ENCODE results near the gene RNASEH2A. TPM values are rescaled to one million over a fixed set of nuclear protein-coding genes. Genes with fewer than 3 reads are reported as not detected.

The RNASEH2A gene
- total RNA-seq, 3 donors from 2014 or later (not counting 1 experiment from before 2014, with no cell fraction given), result 6.6 to 8.7 (median 7.4) TPM

DNA sequence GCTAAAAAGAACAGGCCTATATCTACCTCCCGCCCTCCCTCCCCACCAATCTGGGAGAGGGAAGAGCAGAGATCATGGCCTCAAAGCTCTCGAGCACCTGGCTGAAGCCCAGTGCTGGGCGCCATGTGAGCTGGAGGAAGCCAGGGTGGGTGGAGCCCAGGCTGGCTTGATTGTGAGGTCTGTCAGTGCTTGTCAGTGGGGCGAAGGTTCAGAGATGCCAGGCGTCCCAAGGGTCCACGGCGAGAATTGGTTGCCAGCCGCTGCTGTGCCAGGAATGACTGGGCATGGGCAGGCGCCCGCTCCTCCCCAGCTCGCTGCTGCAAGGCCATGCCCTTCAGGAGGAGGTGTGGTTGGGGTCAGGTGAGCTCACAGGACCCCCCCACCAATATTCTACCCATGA is 43.3 kb upstream of the RNASEH2A start:
- H3K27ac Mint-ChIP-seq, result no peak overlapping the region
- H3K27ac ChIP-seq (ENCODE audit: low read length), result no peak overlapping the region
- H3K4me1 Mint-ChIP-seq, result peaks cover 0 to 11% of the 10 kb centered on the region in 2 donors
- no peaks in the 10 kb centered on the region for H3K27me3 ChIP-seq (ENCODE audit: control insufficient read depth, insufficient read depth, low read length)
- peaks cover 0 to 3% of the 10 kb centered on the region in 2 donors for H3K27me3 Mint-ChIP-seq (ENCODE audit: low read depth in 2 of 2)
- no peak overlapping the region for H3K4me3 Mint-ChIP-seq
- no peaks in the 10 kb centered on the region for H3K36me3 ChIP-seq (ENCODE audit: control insufficient read depth, insufficient read depth, low read length)
- ATAC-seq, result no peak
- DNase-seq, result no peak
- no peaks in the 10 kb centered on the region for H3K9me3 Mint-ChIP-seq
- WGBS (ENCODE audit: insufficient coverage), result over 99% methylated on average over 11 of the region's 11 CpGs
- H3K9me3 ChIP-seq (ENCODE audit: control insufficient read depth, insufficient read depth, low read length), result no peaks in the 10 kb centered on the region
- intact Hi-C loops (cut with micrococcal nuclease), result no loop called here
- TF ChIP-seq, protein P1, sequence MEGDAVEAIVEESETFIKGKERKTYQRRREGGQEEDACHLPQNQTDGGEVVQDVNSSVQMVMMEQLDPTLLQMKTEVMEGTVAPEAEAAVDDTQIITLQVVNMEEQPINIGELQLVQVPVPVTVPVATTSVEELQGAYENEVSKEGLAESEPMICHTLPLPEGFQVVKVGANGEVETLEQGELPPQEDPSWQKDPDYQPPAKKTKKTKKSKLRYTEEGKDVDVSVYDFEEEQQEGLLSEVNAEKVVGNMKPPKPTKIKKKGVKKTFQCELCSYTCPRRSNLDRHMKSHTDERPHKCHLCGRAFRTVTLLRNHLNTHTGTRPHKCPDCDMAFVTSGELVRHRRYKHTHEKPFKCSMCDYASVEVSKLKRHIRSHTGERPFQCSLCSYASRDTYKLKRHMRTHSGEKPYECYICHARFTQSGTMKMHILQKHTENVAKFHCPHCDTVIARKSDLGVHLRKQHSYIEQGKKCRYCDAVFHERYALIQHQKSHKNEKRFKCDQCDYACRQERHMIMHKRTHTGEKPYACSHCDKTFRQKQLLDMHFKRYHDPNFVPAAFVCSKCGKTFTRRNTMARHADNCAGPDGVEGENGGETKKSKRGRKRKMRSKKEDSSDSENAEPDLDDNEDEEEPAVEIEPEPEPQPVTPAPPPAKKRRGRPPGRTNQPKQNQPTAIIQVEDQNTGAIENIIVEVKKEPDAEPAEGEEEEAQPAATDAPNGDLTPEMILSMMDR (IDR thresholded peaks at IDR 0.05), result no peak
- H3K36me3 Mint-ChIP-seq, result no peaks in the 10 kb centered on the region
- H3K4me1 ChIP-seq (ENCODE audit: control insufficient read depth, insufficient read depth, low read length), result peaks cover 6% of the 10 kb centered on the region
- no peak overlapping the region for H3K4me3 ChIP-seq (ENCODE audit: low read length)

DNA sequence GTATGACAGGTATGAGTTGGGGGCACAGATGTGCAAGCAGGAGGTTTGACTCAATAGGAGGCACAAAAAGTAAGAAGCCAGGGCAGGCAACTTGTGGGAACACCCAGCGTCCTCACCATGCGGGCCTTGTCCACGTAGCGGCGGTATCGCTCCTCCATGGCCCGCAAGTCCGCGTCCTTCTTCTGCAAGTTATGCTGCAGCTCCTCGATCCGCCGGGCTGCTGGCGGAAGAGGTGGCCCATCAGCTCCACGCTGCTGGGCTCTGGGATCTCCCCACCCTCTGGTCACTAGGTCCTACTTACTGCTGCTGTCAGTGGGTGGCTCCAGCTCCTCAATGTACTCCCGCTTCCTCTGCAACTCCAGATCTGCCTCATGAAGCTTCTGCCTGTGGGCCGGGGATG is 41.7 kb upstream of the RNASEH2A start:
- H3K9me3 Mint-ChIP-seq, result no peaks in the 10 kb centered on the region
- H3K27me3 Mint-ChIP-seq (ENCODE audit: low read depth in 2 of 2), result no peaks in the 10 kb centered on the region
- intact Hi-C loops (cut with micrococcal nuclease), result no loop called here
- no peaks in the 10 kb centered on the region for H3K9me3 ChIP-seq (ENCODE audit: control insufficient read depth, insufficient read depth, low read length)
- peaks cover 0 to 11% of the 10 kb centered on the region in 2 donors for H3K4me1 Mint-ChIP-seq
- DNase-seq, result no peak
- 98% methylated on average over 16 of the region's 16 CpGs for WGBS (ENCODE audit: insufficient coverage)
- no peak overlapping the region for H3K4me3 Mint-ChIP-seq
- peaks cover 6% of the 10 kb centered on the region for H3K4me1 ChIP-seq (ENCODE audit: control insufficient read depth, insufficient read depth, low read length)
- no peaks in the 10 kb centered on the region for H3K27me3 ChIP-seq (ENCODE audit: control insufficient read depth, insufficient read depth, low read length)
- no peaks in the 10 kb centered on the region for H3K36me3 Mint-ChIP-seq
- no peak overlapping the region for H3K27ac Mint-ChIP-seq
- no peak overlapping the region for H3K4me3 ChIP-seq (ENCODE audit: low read length)
- ATAC-seq, result no peak
- H3K27ac ChIP-seq (ENCODE audit: low read length), result no peak overlapping the region
- no peaks in the 10 kb centered on the region for H3K36me3 ChIP-seq (ENCODE audit: control insufficient read depth, insufficient read depth, low read length)
- TF ChIP-seq, protein P1 (IDR thresholded peaks at IDR 0.05), result no peak

DNA sequence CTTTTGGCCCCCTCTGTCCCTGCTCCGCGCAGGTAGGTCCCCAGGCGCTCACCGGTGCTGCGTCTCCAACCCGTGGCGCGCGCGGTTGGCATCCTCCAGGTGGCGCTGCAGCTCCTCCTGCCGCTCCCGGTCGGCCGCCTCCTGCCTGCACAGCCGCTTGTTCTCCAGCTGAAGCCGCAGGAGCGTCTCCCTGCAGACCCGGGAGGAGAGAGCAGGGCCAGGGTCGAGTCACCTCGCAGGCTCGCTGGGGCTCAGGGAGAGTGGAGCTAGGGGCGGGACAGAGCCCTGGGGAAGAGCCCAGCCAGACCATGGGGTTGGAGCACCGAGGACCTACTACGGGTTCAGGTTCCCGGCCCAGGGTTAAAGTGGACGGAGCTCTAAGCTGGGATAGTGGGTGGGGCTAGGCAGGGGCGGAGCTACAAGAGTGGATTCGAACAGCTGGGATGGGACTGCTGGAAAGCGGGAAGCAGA is 40.3 kb upstream of the RNASEH2A start:
- WGBS (ENCODE audit: insufficient coverage), result 7% methylated on average over 30 of the region's 30 CpGs
- Histone ChIP-seq H3K27me3 (ENCODE audit: control insufficient read depth, insufficient read depth, low read length) (no peaks in the 10 kb centered on the region), H3K9me3 (ENCODE audit: control insufficient read depth, insufficient read depth, low read length) (no peaks in the 10 kb centered on the region), H3K27ac (ENCODE audit: low read length) (no peak overlapping the region), H3K36me3 (ENCODE audit: control insufficient read depth, insufficient read depth, low read length) (no peaks in the 10 kb centered on the region), H3K4me1 (ENCODE audit: control insufficient read depth, insufficient read depth, low read length) (peaks cover 6% of the 10 kb centered on the region), H3K4me3 (ENCODE audit: low read length) (no peak overlapping the region)
- Mint-ChIP-seq H3K9me3 (no peaks in the 10 kb centered on the region), H3K36me3 (no peaks in the 10 kb centered on the region), H3K27ac (no peak overlapping the region), H3K4me3 (no peak overlapping the region), H3K4me1 (peaks cover 0 to 6% of the 10 kb centered on the region in 2 donors), H3K27me3 (ENCODE audit: low read depth in 2 of 2) (no peaks in the 10 kb centered on the region)
- TF ChIP-seq, protein P1 (IDR thresholded peaks at IDR 0.05), result peak; percentile 92
- DNase-seq (peak; percentile 80 to 88), ATAC-seq (peak; percentile 80 to 98 (median 94))
- intact Hi-C loops (cut with micrococcal nuclease), result loop anchor here (1.0 kb wide), 2 partner anchors 30 to 81 kb away; no protein-coding TSS in a partner anchor

DNA sequence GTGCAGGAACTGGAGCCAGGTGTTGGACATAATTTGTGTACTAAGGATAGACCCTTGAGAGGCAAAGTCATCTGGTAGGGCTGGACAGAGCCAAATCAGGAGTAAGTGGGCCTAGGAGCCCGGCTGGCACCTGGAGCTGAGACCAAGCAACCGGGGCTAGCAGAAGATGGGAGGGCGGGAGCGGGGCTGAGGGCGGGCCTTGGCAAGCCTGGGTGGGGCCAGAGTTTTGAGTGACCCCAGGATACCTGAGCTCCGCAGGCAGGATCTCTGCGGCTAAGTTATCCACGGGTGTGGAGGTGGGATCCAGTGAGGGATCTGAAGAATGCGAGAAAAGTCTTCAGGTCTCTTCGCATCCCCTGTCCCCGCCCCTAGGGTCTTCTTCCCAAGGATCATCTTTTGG is 39.2 kb upstream of the RNASEH2A start:
- Mint-ChIP-seq H3K27me3 (ENCODE audit: low read depth in 2 of 2) (no peaks in the 10 kb centered on the region), H3K36me3 (no peaks in the 10 kb centered on the region), H3K4me3 (no peak overlapping the region), H3K9me3 (no peaks in the 10 kb centered on the region), H3K27ac (no peak overlapping the region), H3K4me1 (peaks cover 0 to 6% of the 10 kb centered on the region in 2 donors)
- intact Hi-C loops (cut with micrococcal nuclease), result no loop called here
- Histone ChIP-seq H3K9me3 (ENCODE audit: control insufficient read depth, insufficient read depth, low read length) (no peaks in the 10 kb centered on the region), H3K27me3 (ENCODE audit: control insufficient read depth, insufficient read depth, low read length) (no peaks in the 10 kb centered on the region), H3K4me1 (ENCODE audit: control insufficient read depth, insufficient read depth, low read length) (peaks cover 6% of the 10 kb centered on the region), H3K4me3 (ENCODE audit: low read length) (no peak overlapping the region), H3K27ac (ENCODE audit: low read length) (no peak overlapping the region), H3K36me3 (ENCODE audit: control insufficient read depth, insufficient read depth, low read length) (no peaks in the 10 kb centered on the region)
- TF ChIP-seq, protein P1 (IDR thresholded peaks at IDR 0.05), result no peak
- WGBS (ENCODE audit: insufficient coverage), result 95% methylated on average over 11 of the region's 11 CpGs
- ATAC-seq (no peak), DNase-seq (no peak)

Measured in natural killer cell (primary cell).